H1 (cell line): ENCODE results near the gene SHISA9. TPM values are rescaled to one million over a fixed set of nuclear protein-coding genes. Genes with fewer than 3 reads are reported as not detected.

Source experiments
- EZH2 ChIP-seq: fragments of 200-600 bp; sonication (generic); IDR thresholded peaks from 2 replicates; pipeline ENCODE4 v1.7.1; 2012; ENCODE audit warnings: low read depth, mild to moderate bottlenecking, moderate library complexity, low read length, inconsistent platforms; ENCODE audit not compliant: severe bottlenecking
- polyA plus RNA-seq, 7 experiments: library from polyadenylated mRNA; depleted of rRNA in 3 of 7; stranded (reverse) in 5 of 7; unstranded in 2 of 7; fragments of >200 nt in 5 of 7; fragments of 200-250 nt in 2 of 7; gene quantifications; 1 replicate in 5 of 7; 2 replicates in 1 of 7; 4 replicates in 1 of 7; pipeline versions ENCODE4 v1.2.1 to v1.2.3, GENCODE V29; 2011 to 2013; ENCODE audit warnings: missing spikeins in 2 of 7, mixed read lengths in 2 of 7
- total RNA-seq: library from RNA; stranded (reverse); fragmentation: NEBNext Ultra II Directional; extraction: Animal tissue kit (Norgen Biotek cat#: 25700); gene quantifications from 2 replicates; pipeline ENCODE4 v1.2.1, GENCODE V29; 2021

The SHISA9 gene
- total and polyA plus RNA-seq, 2 of the 8 experiments (the other 6 are each of a cell fraction or from before 2014, with no cell fraction given): 25.6 to 39.8 TPM

GRCh38 chr16:13084331-13084730, 182.9 kb downstream of the SHISA9 start (continued):
- TF ChIP-seq EZH2: no peak
